Posterior vena cava (tissue), 2 donors: Measurements from ENCODE around the gene RPAP3. TPM values are rescaled to one million over a fixed set of nuclear protein-coding genes. Genes with fewer than 3 reads are reported as not detected.

Experiments used
- DNase-seq: peaks from one replicate; pipeline ENCODE4 v3.0.0-alpha.2; 2020; ENCODE audit warnings: low spot score
- intact Hi-C, 2 donors: fragments of 100-400 bp; cut with DNase I; formaldehyde crosslinking; loops; one replicate each; pipeline versions ENCODE4 v1.14.1 to v1.14.2; 2022 to 2023
- total RNA-seq, 2 donors: library from RNA; stranded (reverse); fragmentation: NEBNext Ultra II Directional; extraction: Animal tissue kit (Norgen Biotek cat#: 25700); gene quantifications; one replicate each; pipeline ENCODE4 v1.2.1, GENCODE V29; 2021
- donor health status: DM: yes; HTN: yes; CAD: no.
- donor health status: DM: yes; HTN: yes; CAD: no.

Gene RPAP3
- total RNA-seq, 2 donors from 2014 or later, result 23.2 to 24.0 TPM

- no peak for DNase-seq
- intact Hi-C loops, result loop anchor here in 1 of 2 donors (5.0 kb wide), 1 partner anchor 897 kb away; no protein-coding TSS in a partner anchor
Observed at GRCh38 chr12:47634127-47634526, 71.7 kb downstream of the RPAP3 start.

GRCh38 chr12:47621960-47622359, 83.9 kb downstream of the RPAP3 start:
- intact Hi-C loops, result no loop called here
- DNase-seq, result no peak

GRCh38 chr12:47617476-47617875, 88.4 kb downstream of the RPAP3 start:
- intact Hi-C loops, result no loop called here
- no peak for DNase-seq

- DNase-seq, result no peak
- intact Hi-C loops, result no loop called here
Observed at GRCh38 chr12:47616440-47616839, 89.4 kb downstream of the RPAP3 start.

GRCh38 chr12:47615711-47616110, 90.1 kb downstream of the RPAP3 start:
- intact Hi-C loops, result no loop called here
- DNase-seq, result no peak

- DNase-seq, result no peak
- intact Hi-C loops, result no loop called here
Observed at GRCh38 chr12:47614521-47614920, 91.3 kb downstream of the RPAP3 start.

GRCh38 chr12:47612953-47613352, 92.9 kb downstream of the RPAP3 start:
- intact Hi-C loops, result no loop called here
- DNase-seq, result no peak

GRCh38 chr12:47611906-47612305, 93.9 kb downstream of the RPAP3 start:
- intact Hi-C loops, result no loop called here
- DNase-seq, result no peak

Other genes with a start within 250 kb of the RPAP3 start
- 1 to 10 TPM in 1 of 2 donors, under 1 TPM in 1; 0.38 to 1.7 TPM for gene ENDOU, start 19.5 kb upstream of the RPAP3 start, total RNA-seq
- 10 to 100 TPM; 18.3 to 33.5 TPM for gene RAPGEF3, start 52.9 kb upstream of the RPAP3 start, total RNA-seq
- 10 to 100 TPM; 28.5 to 33.8 TPM for gene SLC48A1, start 67.2 kb upstream of the RPAP3 start, total RNA-seq
- 100 to 1,000 TPM; 111 to 126 TPM for gene HDAC7, start 113.9 kb upstream of the RPAP3 start, total RNA-seq
- 10 to 100 TPM in 1 of 2 donors, 1 to 10 TPM in 1; 9.6 to 10.2 TPM for gene VDR, start 199.0 kb upstream of the RPAP3 start, total RNA-seq